ENCODE results near the gene AUTS2. TPM values are rescaled to one million over a fixed set of nuclear protein-coding genes. Genes with fewer than 3 reads are reported as not detected.

Gene AUTS2
- total and polyA plus RNA-seq, 10 donors: 6.1 to 54.8 (median 29.1) TPM

GRCh38 chr7:70607281-70607680 lies 1009.0 kb downstream of the AUTS2 start:
- TF ChIP-seq CTCF (IDR thresholded peaks at IDR 0.05 in 8 of 11, conservative IDR thresholded peaks at IDR 0.05 in 3 of 11) (no peak), POLR2A (IDR thresholded peaks at IDR 0.05) (no peak), POLR2AphosphoS5 (IDR thresholded peaks at IDR 0.05) (no peak)
- Histone ChIP-seq H3K4me1 (no peaks in the 10 kb centered on the region), H3K4me3 (no peak overlapping the region), H3K27ac (no peak overlapping the region), H3K9me3 (peaks cover 0 to 16% (median 5%) of the 10 kb centered on the region in 8 donors), H3K36me3 (peaks cover 0 to 6% (median 0%) of the 10 kb centered on the region in 6 donors), H3K27me3 (replicated peaks in 1 of 7) (no peaks in the 10 kb centered on the region)
- 82 to 91% (median 88%) methylated on average over 7 of the region's 7 CpGs for WGBS, 5 donors
- DNase-seq: no peak
- intact Hi-C loops (cut with DNase I; ENCODE audit: low total_unique reads): no loop called here

- Histone ChIP-seq H3K4me3 (no peak overlapping the region), H3K4me1 (no peaks in the 10 kb centered on the region), H3K36me3 (peaks cover 0 to 6% (median 0%) of the 10 kb centered on the region in 6 donors), H3K27me3 (replicated peaks in 1 of 7) (no peaks in the 10 kb centered on the region), H3K9me3 (peaks cover 0 to 16% (median 5%) of the 10 kb centered on the region in 8 donors), H3K27ac (no peak overlapping the region)
- no peak for DNase-seq
- WGBS, 5 donors: 78 to 96% (median 94%) methylated on average over 1 of the region's 1 CpG
- intact Hi-C loops (cut with DNase I; ENCODE audit: low total_unique reads): no loop called here
- no peak for TF ChIP-seq POLR2A (IDR thresholded peaks at IDR 0.05)
- no peak for TF ChIP-seq CTCF (IDR thresholded peaks at IDR 0.05 in 8 of 11, conservative IDR thresholded peaks at IDR 0.05 in 3 of 11)
- TF ChIP-seq POLR2AphosphoS5 (IDR thresholded peaks at IDR 0.05): no peak
These were observed 1009.5 kb downstream of the AUTS2 start for GRCh38 chr7:70607759-70608158.

- intact Hi-C loops (cut with DNase I; ENCODE audit: low total_unique reads): no loop called here
- WGBS, 5 donors: 62 to 80% (median 76%) methylated on average over 3 of the region's 3 CpGs
- H3K4me1 ChIP-seq: no peaks in the 10 kb centered on the region
- H3K9me3 ChIP-seq: peaks cover 0 to 16% (median 5%) of the 10 kb centered on the region in 8 donors
- H3K36me3 ChIP-seq: peaks cover 0 to 6% (median 0%) of the 10 kb centered on the region in 6 donors
- H3K4me3 ChIP-seq: no peak overlapping the region
- TF ChIP-seq POLR2AphosphoS5 (IDR thresholded peaks at IDR 0.05) (no peak), POLR2A (IDR thresholded peaks at IDR 0.05) (no peak), CTCF (IDR thresholded peaks at IDR 0.05 in 8 of 11, conservative IDR thresholded peaks at IDR 0.05 in 3 of 11) (no peak)
- H3K27ac ChIP-seq: no peak overlapping the region
- no peak for DNase-seq
- H3K27me3 ChIP-seq (replicated peaks in 1 of 7): no peaks in the 10 kb centered on the region
These were observed 1010.0 kb downstream of the AUTS2 start for GRCh38 chr7:70608229-70608628.

- TF ChIP-seq CTCF (IDR thresholded peaks at IDR 0.05 in 8 of 11, conservative IDR thresholded peaks at IDR 0.05 in 3 of 11): no peak
- 94 to 99% (median 96%) methylated on average over 5 of the region's 5 CpGs for WGBS, 5 donors
- no peaks in the 10 kb centered on the region for H3K36me3 ChIP-seq
- DNase-seq: no peak
- peaks cover 0 to 11% (median 5%) of the 10 kb centered on the region in 6 donors for H3K4me1 ChIP-seq
- no peaks in the 10 kb centered on the region for H3K27me3 ChIP-seq (replicated peaks in 1 of 7)
- intact Hi-C loops (cut with DNase I; ENCODE audit: low total_unique reads): no loop called here
- no peaks in the 10 kb centered on the region for H3K9me3 ChIP-seq
- H3K27ac ChIP-seq: no peak overlapping the region
- no peak overlapping the region for H3K4me3 ChIP-seq
These were observed 1014.5 kb downstream of the AUTS2 start for GRCh38 chr7:70612811-70613210.

Data from spleen (tissue), 11 donors.